Left ventricle myocardium inferior (tissue), 1 donor: ENCODE results near the gene RAB35. TPM values are rescaled to one million over a fixed set of nuclear protein-coding genes. Genes with fewer than 3 reads are reported as not detected.

Experiments
- DNase-seq: peaks from one replicate; pipeline ENCODE4 v3.0.0-alpha.2; 2020
- H3K27ac ChIP-seq: fragments of 200-600 bp; replicated peaks from 2 replicates; pipeline ENCODE4 v1.8.0; 2021
- H3K27me3 ChIP-seq: fragments of 200-600 bp; 2 replicates; pipeline ENCODE4 v1.8.0; 2021; ENCODE audit warnings: low read depth
- H3K36me3 ChIP-seq: fragments of 200-600 bp; 2 replicates; pipeline ENCODE4 v1.8.0; 2021
- H3K4me1 ChIP-seq: fragments of 200-600 bp; 2 replicates; pipeline ENCODE4 v1.8.0; 2021
- H3K4me3 ChIP-seq: fragments of 200-600 bp; 2 replicates; pipeline ENCODE4 v1.8.0; 2021; ENCODE audit warnings: mild to moderate bottlenecking, moderate library complexity
- H3K9me3 ChIP-seq: fragments of 200-600 bp; replicated peaks from 2 replicates; pipeline ENCODE4 v1.8.0; 2021
- intact Hi-C: fragments of 100-400 bp; cut with micrococcal nuclease; formaldehyde crosslinking; loops from one replicate; pipeline ENCODE4 v1.11.0; 2022
- total RNA-seq: library from RNA; stranded (reverse); fragmentation: NEBNext Ultra II Directional; extraction: Animal tissue kit (Norgen Biotek cat#: 25700); gene quantifications from one replicate; pipeline ENCODE4 v1.2.1, GENCODE V29; 2021
- TF ChIP-seq, protein P1 (sequence below): fragments of 200-600 bp; IDR thresholded peaks from 2 replicates; pipeline ENCODE4 v1.8.0; 2021; ENCODE audit warnings: antibody characterized with exemption, mild to moderate bottlenecking, borderline replicate concordance
- donor health status: DM: no; HTN: yes; CAD: no; lungs with severe emphysema.

The RAB35 gene
- total RNA-seq, 1 donor from 2014 or later: 21.9 TPM

DNA sequence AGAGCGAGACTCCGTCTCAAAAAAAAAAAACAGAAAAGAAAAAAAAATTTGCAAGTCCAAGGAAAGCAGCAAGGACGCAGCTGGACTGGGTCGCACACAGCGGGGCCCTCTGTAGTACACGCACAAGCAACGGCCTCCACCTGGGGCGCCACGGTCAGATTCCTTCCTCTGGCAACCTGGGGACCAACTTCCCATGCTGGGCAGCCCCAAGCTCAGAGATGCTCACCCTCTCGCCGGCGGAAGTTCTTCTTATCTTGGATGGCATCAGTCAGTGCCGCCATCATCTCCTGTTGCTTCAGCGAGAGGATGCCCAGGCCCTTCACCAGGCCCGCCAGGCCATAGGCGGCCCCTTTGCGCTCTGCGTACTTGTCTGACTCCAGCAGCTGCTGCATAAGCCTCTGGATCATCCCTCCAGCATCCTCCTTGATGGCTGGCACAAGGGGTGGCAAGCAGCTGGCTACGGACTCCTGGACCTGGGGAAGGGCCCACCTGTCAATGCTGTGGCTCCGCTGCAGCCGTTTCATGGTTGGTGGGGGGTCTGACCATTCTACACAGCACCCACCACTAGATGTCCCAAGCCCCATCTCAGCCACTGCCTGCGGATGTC lies 34.5 kb upstream of the RAB35 start:
- Histone ChIP-seq H3K4me3 (no peak overlapping the region), H3K4me1 (no peaks in the 10 kb centered on the region), H3K27me3 (no peaks in the 10 kb centered on the region), H3K9me3 (no peaks in the 10 kb centered on the region), H3K36me3 (peaks cover 97% of the 10 kb centered on the region), H3K27ac (no peak overlapping the region)
- TF ChIP-seq, protein P1, sequence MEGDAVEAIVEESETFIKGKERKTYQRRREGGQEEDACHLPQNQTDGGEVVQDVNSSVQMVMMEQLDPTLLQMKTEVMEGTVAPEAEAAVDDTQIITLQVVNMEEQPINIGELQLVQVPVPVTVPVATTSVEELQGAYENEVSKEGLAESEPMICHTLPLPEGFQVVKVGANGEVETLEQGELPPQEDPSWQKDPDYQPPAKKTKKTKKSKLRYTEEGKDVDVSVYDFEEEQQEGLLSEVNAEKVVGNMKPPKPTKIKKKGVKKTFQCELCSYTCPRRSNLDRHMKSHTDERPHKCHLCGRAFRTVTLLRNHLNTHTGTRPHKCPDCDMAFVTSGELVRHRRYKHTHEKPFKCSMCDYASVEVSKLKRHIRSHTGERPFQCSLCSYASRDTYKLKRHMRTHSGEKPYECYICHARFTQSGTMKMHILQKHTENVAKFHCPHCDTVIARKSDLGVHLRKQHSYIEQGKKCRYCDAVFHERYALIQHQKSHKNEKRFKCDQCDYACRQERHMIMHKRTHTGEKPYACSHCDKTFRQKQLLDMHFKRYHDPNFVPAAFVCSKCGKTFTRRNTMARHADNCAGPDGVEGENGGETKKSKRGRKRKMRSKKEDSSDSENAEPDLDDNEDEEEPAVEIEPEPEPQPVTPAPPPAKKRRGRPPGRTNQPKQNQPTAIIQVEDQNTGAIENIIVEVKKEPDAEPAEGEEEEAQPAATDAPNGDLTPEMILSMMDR: no peak
- intact Hi-C loops: no loop called here
- no peak for DNase-seq

DNA sequence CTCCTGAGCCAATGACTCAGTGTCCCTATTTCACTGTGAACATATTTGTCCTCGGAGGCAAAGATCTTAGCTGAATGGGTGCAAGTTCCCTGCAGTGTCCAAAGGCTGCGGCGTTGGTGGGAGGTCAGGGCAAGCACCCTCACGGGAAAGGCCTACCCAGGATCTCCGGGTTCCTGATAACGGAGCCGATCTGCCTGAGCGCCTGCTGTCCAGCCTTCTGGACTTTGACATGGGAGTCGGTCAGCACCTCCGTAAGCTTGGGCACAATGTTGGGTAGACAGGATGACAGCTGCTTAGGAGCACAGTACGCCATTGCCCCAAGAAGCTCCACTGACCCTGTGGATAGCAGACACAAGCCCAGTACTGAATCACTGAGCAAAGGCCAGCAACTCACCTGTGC lies 31.5 kb upstream of the RAB35 start:
- Histone ChIP-seq H3K36me3 (peaks cover 97% of the 10 kb centered on the region), H3K4me1 (no peaks in the 10 kb centered on the region)

DNA sequence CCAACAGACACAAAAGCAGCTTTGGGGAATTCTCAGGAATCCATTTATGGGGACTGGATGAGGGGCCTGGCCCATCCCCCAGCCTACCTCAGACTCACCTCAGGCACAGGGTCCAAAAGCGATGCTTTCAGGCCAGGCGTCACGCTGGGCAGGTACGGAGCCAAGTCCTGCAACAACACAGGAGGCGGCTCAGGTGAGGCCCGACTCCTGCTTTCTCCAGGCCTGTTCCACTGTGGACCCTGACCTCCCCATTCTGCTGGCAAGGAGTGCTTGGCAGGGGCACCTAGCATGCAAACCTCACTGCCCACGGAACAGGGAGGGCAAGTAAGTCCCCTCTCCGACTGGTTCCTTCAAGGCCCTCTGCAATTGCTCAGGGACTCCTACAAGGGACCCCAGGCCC lies 28.6 kb upstream of the RAB35 start:
- Histone ChIP-seq H3K27me3 (no peaks in the 10 kb centered on the region), H3K36me3 (peaks cover 100% of the 10 kb centered on the region), H3K27ac (no peak overlapping the region), H3K4me1 (no peaks in the 10 kb centered on the region), H3K4me3 (no peak overlapping the region), H3K9me3 (no peaks in the 10 kb centered on the region)
- intact Hi-C loops: no loop called here
- TF ChIP-seq, protein P1: no peak
- no peak for DNase-seq

More for the DNA sequence above, 31.5 kb upstream of the RAB35 start:
- Histone ChIP-seq H3K9me3 (no peaks in the 10 kb centered on the region), H3K27ac (no peak overlapping the region), H3K4me3 (no peak overlapping the region), H3K27me3 (no peaks in the 10 kb centered on the region)
- intact Hi-C loops: no loop called here
- TF ChIP-seq, protein P1: no peak
- DNase-seq: no peak

DNA sequence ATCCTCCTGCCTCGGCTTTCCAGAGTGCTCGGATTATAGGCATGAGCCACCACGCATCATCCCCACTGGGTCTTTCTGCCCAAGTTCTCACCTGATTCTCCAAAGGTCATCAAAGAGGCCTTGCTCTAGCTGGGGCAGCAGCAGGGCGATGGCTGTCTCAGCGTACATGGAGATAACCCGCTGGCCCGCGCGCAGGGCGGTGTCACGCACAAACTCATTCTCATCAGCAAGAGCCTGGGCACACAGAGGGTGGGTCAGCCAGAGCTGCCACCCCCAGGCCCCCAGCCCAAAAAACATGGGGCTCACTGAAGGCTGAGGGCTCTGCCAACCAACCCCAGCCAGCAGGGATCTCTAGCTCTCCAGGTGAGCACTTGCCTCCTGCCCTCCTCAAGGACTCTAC lies 27.7 kb upstream of the RAB35 start:
- intact Hi-C loops: no loop called here
- no peaks in the 10 kb centered on the region for H3K27me3 ChIP-seq
- no peak for DNase-seq
- TF ChIP-seq, protein P1: no peak
- no peaks in the 10 kb centered on the region for H3K4me1 ChIP-seq
- no peak overlapping the region for H3K27ac ChIP-seq
- peaks cover 100% of the 10 kb centered on the region for H3K36me3 ChIP-seq
- no peaks in the 10 kb centered on the region for H3K9me3 ChIP-seq
- no peak overlapping the region for H3K4me3 ChIP-seq

DNA sequence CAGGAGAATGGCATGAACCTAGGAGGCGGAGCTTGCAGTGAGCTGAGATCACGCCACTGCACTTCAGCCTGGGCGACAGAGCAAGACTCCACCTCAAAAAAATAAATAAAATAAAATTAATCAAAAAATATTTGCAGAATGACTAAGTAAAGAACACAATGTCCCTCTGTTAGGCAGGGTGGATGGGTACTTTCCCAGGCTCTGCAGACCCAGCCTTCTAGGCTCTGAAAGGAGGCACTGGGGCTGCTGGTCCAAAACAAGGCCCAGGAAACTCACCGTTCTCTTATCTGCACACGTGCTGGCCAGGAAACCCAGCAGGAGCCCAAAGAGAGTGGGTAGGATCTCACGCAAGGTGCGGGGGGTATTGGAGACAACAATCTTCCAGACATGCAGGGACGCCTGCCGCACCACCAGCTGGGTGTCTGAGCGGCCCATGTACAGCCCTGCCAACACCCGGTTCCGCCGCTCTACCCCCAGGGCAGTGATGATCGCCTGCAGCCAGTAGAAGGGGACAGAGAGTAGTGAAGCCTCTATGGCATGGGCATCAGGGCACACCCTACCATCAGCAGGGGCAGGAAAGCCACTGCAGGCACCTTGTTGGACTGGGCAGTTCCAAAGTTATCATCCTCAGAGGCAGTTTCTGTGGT lies 25.8 kb upstream of the RAB35 start:
- TF ChIP-seq, protein P1: no peak
- H3K4me3 ChIP-seq: no peak overlapping the region

More for the DNA sequence above, 25.8 kb upstream of the RAB35 start:
- no peaks in the 10 kb centered on the region for H3K27me3 ChIP-seq
- H3K27ac ChIP-seq: no peak overlapping the region
- no peaks in the 10 kb centered on the region for H3K9me3 ChIP-seq
- H3K4me1 ChIP-seq: no peaks in the 10 kb centered on the region
- no peak for DNase-seq
- H3K36me3 ChIP-seq: peaks cover 100% of the 10 kb centered on the region
- intact Hi-C loops: no loop called here
